ENCODE measurements around the gene USP17L19. TPM values are rescaled to one million over a fixed set of nuclear protein-coding genes. Genes with fewer than 3 reads are reported as not detected.

USP17L19 gene
- total RNA-seq, 2 donors from 2014 or later = not detected

Other genes starting within 250 kb of the USP17L19 start
- gene FAM90A26, start 83.0 kb upstream of the USP17L19 start, total RNA-seq = not detected
- not detected for gene USP17L10, start 42.7 kb upstream of the USP17L19 start, total RNA-seq
- gene USP17L11, start 38.0 kb upstream of the USP17L19 start, total RNA-seq = not detected
- gene USP17L12, start 33.2 kb upstream of the USP17L19 start, total RNA-seq = not detected
- gene USP17L13, start 28.5 kb upstream of the USP17L19 start, total RNA-seq = not detected
- not detected for gene USP17L15, start 19.0 kb upstream of the USP17L19 start, total RNA-seq
- gene USP17L17, start 9.5 kb upstream of the USP17L19 start, total RNA-seq = not detected
- not detected for gene USP17L18, start 4.7 kb upstream of the USP17L19 start, total RNA-seq
- gene USP17L20, start 4.7 kb downstream of the USP17L19 start, total RNA-seq = not detected
- gene USP17L21, start 9.5 kb downstream of the USP17L19 start, total RNA-seq = not detected
- gene USP17L22, start 14.2 kb downstream of the USP17L19 start, total RNA-seq = not detected
- not detected for gene USP17L24, start 71.8 kb downstream of the USP17L19 start, total RNA-seq
- not detected for gene USP17L25, start 76.5 kb downstream of the USP17L19 start, total RNA-seq
- gene USP17L26, start 81.3 kb downstream of the USP17L19 start, total RNA-seq = not detected
- gene USP17L5, start 86.0 kb downstream of the USP17L19 start, total RNA-seq = not detected
- gene USP17L27, start 90.8 kb downstream of the USP17L19 start, total RNA-seq = not detected
- not detected for gene USP17L28, start 95.5 kb downstream of the USP17L19 start, total RNA-seq
- not detected for gene USP17L29, start 100.3 kb downstream of the USP17L19 start, total RNA-seq
- gene USP17L30, start 109.8 kb downstream of the USP17L19 start, total RNA-seq = not detected
- not detected for gene DEFB131A, start 191.0 kb downstream of the USP17L19 start, total RNA-seq

Measured in activated naive CD4-positive, alpha-beta T cell treated with anti-CD3 and anti-CD28 coated beads, Interleukin-2, amount 50 U/mL, for 72 hours (primary cell).